ENCODE results near the gene ESD. TPM values are rescaled to one million over a fixed set of nuclear protein-coding genes. Genes with fewer than 3 reads are reported as not detected.

ESD gene
- total and polyA plus RNA-seq, 2 of the 13 experiments (the other 11 are each of a cell fraction or from before 2014, with no cell fraction given): 118 to 147 TPM

DNA sequence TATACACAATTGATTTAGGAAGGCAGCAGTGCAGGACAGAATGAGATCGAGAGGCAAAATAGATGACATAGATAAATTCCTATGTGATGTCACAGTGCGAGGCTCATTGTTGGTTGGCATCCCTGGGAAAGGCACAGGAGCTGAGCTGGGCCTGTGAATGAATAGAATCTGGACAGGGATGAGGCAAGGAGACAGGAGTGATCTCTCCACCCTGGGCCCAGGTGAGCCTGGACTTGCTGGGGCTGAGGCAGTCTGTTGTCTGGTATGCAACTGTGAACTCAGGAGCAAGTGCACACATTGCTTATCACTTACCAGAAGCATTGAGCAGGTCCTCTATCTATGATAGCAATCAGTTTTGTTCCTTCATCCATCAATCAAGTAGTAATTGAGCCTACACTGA is 48.2 kb upstream of the ESD start:
- Histone ChIP-seq H3K36me3 (replicated peaks in 1 of 2; ENCODE audit: control insufficient read depth in 1 of 2, insufficient read depth in 2 of 2, low read length in 2 of 2) (no peaks in the 10 kb centered on the region), H2AFZ (ENCODE audit: low read length) (no peak overlapping the region), H3K9me3 (ENCODE audit: low read length) (no peaks in the 10 kb centered on the region), H4K20me1 (ENCODE audit: insufficient read depth, low read length) (no peaks in the 10 kb centered on the region), H3K4me2 (ENCODE audit: low read depth, low read length) (no peak overlapping the region), H3K4me3 (replicated peaks in 1 of 3; ENCODE audit: insufficient read depth in 1 of 3, low read depth in 2 of 3, low read length in 3 of 3) (no peak overlapping the region), H3K79me2 (ENCODE audit: insufficient read depth, low read length) (no peaks in the 10 kb centered on the region), H3K4me1 (ENCODE audit: insufficient read depth, low read length) (no peaks in the 10 kb centered on the region), H3K9ac (ENCODE audit: insufficient read depth, low read depth, low read length) (no peak overlapping the region), H3K27ac (ENCODE audit: extremely low read length, insufficient read depth, low read length) (no peak overlapping the region), H3K27me3 (ENCODE audit: control insufficient read depth in 1 of 2, insufficient read depth in 2 of 2, low read length in 2 of 2) (no peaks in the 10 kb centered on the region)
- CTCF ChIA-PET (ENCODE audit: low intra/inter-chr PET ratio, low total read pairs): no interaction called here
- TF ChIP-seq ATRX (CRISPR knock-in tag; IDR thresholded peaks at IDR 0.05; ENCODE audit: borderline replicate concordance): no peak
- TF ChIP-seq, protein P1, sequence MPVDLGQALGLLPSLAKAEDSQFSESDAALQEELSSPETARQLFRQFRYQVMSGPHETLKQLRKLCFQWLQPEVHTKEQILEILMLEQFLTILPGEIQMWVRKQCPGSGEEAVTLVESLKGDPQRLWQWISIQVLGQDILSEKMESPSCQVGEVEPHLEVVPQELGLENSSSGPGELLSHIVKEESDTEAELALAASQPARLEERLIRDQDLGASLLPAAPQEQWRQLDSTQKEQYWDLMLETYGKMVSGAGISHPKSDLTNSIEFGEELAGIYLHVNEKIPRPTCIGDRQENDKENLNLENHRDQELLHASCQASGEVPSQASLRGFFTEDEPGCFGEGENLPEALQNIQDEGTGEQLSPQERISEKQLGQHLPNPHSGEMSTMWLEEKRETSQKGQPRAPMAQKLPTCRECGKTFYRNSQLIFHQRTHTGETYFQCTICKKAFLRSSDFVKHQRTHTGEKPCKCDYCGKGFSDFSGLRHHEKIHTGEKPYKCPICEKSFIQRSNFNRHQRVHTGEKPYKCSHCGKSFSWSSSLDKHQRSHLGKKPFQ (CRISPR knock-in tag; IDR thresholded peaks at IDR 0.05; ENCODE audit: insufficient replicate concordance): no peak
- TF ChIP-seq RNF2 (conservative IDR thresholded peaks at IDR 0.05; ENCODE audit: low read depth): no peak
- TF ChIP-seq ZSCAN20 (CRISPR knock-in tag; IDR thresholded peaks at IDR 0.05; ENCODE audit: borderline replicate concordance): no peak
- no peak for TF ChIP-seq POLR2AphosphoS2 (IDR thresholded peaks at IDR 0.05; ENCODE audit: low read depth, low read length)
- no peak for TF ChIP-seq ZFP90 (CRISPR knock-in tag; IDR thresholded peaks at IDR 0.05; ENCODE audit: borderline replicate concordance)
- TF ChIP-seq MEF2D (CRISPR knock-in tag; IDR thresholded peaks at IDR 0.05): no peak
- TF ChIP-seq MIER3 (CRISPR knock-in tag; IDR thresholded peaks at IDR 0.05; ENCODE audit: borderline replicate concordance): no peak
- no peak for TF ChIP-seq HOXA9 (CRISPR knock-in tag; IDR thresholded peaks at IDR 0.05; ENCODE audit: borderline replicate concordance)
- TF ChIP-seq, protein P2, sequence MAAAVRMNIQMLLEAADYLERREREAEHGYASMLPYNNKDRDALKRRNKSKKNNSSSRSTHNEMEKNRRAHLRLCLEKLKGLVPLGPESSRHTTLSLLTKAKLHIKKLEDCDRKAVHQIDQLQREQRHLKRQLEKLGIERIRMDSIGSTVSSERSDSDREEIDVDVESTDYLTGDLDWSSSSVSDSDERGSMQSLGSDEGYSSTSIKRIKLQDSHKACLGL (CRISPR knock-in tag; IDR thresholded peaks at IDR 0.05): no peak
- TF ChIP-seq KLF6 (CRISPR knock-in tag; IDR thresholded peaks at IDR 0.05): no peak
- no peak for TF ChIP-seq JDP2 (CRISPR knock-in tag; IDR thresholded peaks at IDR 0.05; ENCODE audit: borderline replicate concordance)
- TF ChIP-seq PHF21A (CRISPR knock-in tag; IDR thresholded peaks at IDR 0.05): no peak
- no peak for TF ChIP-seq ZKSCAN8 (CRISPR knock-in tag; IDR thresholded peaks at IDR 0.05; ENCODE audit: borderline replicate concordance)
- TF ChIP-seq SPEN (CRISPR knock-in tag; IDR thresholded peaks at IDR 0.05; ENCODE audit: low read depth): no peak
- TF ChIP-seq SCMH1 (CRISPR knock-in tag; IDR thresholded peaks at IDR 0.05; ENCODE audit: borderline replicate concordance): no peak
- no peak for TF ChIP-seq ELF4 (CRISPR knock-in tag; IDR thresholded peaks at IDR 0.05; ENCODE audit: borderline replicate concordance)
- TF ChIP-seq DPF2 (CRISPR knock-in tag; IDR thresholded peaks at IDR 0.05; ENCODE audit: borderline replicate concordance, low read depth): no peak
- TF ChIP-seq TEAD3 (CRISPR knock-in tag; optimal IDR thresholded peaks at IDR 0.05; ENCODE audit: borderline replicate concordance): no peak
- TF ChIP-seq, protein P3, sequence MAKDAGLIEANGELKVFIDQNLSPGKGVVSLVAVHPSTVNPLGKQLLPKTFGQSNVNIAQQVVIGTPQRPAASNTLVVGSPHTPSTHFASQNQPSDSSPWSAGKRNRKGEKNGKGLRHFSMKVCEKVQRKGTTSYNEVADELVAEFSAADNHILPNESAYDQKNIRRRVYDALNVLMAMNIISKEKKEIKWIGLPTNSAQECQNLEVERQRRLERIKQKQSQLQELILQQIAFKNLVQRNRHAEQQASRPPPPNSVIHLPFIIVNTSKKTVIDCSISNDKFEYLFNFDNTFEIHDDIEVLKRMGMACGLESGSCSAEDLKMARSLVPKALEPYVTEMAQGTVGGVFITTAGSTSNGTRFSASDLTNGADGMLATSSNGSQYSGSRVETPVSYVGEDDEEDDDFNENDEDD (CRISPR knock-in tag; IDR thresholded peaks at IDR 0.05; ENCODE audit: borderline replicate concordance): no peak
- ATAC-seq (no peak), DNase-seq (ENCODE audit: low spot score) (no peak), FAIRE-seq (no peak)
- in situ Hi-C loops (cut with HindIII; ENCODE audit: extremely low pct_ligation_motif_present, low pct_unique_long_range_greater_than_20kb) (loop anchor here (25.0 kb wide), 1 partner anchor 917 kb away; no protein-coding TSS in a partner anchor), intact Hi-C loops (cut with micrococcal nuclease; ENCODE audit: unreplicated experiment) (no loop called here)
- POLR2A ChIA-PET: no interaction called here
- WGBS (ENCODE audit: low lambda C conversion rate): 2% methylated on average over 2 of the region's 2 CpGs
- BruUV-seq (replicated peaks): no TSS peak
